HL-60 (cell line): ENCODE results near the gene PRM3.

Source experiments
- GABPA ChIP-seq: IDR thresholded peaks from 2 replicates; pipeline ENCODE4 v1.6.1; 2012; ENCODE audit warnings: low read depth
- POLR2AphosphoS5 ChIP-seq: IDR thresholded peaks from 2 replicates; pipeline ENCODE4 v1.6.1; 2012; ENCODE audit warnings: low read depth
- TF ChIP-seq, protein P1 (sequence below): IDR thresholded peaks from one replicate; pipeline ENCODE4 v1.5.1; 2011; ENCODE audit warnings: low read length, control low read depth, inconsistent platforms; ENCODE audit not compliant: insufficient read depth

DNA sequence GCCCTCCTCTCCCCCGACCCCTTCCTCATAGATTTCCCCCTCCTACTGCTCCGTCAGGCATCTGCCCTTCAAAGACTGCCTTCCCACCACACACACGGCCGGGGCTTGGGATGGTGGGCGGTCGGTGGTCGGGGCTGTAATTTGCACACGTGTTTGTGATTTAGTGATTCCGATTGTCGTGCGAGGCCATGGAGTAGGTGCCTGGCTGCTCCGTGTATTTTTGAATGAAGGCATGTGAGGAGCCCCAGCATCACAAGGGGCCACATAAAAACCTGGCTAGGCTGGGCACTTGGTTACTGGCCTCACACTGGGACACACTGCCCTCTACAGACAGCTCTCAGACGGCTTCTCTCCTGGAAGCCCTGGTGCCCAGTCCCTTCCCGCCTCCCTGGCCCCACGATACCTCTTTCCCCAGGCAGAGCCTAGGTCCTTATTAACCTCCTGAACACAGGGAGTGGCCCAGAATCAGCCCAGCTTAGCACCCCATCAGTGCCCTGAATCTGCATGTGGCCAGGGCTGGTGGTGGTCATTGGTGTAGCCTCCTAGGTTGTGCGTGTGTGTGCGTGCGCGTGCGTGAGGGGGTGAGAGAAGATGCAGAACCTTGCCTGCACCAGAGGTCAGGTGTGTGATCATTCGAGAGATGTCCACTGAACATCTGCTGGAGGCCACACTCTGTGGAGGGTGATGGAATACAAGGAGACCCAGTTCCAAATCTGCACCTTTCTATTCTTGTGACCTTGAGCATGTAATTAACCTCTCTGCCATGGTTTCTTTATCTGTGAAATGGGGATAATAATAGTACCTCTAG lies 16.1 kb downstream of the PRM3 start:
- TF ChIP-seq, protein P1, sequence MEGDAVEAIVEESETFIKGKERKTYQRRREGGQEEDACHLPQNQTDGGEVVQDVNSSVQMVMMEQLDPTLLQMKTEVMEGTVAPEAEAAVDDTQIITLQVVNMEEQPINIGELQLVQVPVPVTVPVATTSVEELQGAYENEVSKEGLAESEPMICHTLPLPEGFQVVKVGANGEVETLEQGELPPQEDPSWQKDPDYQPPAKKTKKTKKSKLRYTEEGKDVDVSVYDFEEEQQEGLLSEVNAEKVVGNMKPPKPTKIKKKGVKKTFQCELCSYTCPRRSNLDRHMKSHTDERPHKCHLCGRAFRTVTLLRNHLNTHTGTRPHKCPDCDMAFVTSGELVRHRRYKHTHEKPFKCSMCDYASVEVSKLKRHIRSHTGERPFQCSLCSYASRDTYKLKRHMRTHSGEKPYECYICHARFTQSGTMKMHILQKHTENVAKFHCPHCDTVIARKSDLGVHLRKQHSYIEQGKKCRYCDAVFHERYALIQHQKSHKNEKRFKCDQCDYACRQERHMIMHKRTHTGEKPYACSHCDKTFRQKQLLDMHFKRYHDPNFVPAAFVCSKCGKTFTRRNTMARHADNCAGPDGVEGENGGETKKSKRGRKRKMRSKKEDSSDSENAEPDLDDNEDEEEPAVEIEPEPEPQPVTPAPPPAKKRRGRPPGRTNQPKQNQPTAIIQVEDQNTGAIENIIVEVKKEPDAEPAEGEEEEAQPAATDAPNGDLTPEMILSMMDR = peak; percentile 61
- 0 out of 2 replicates have a peak, but pooled peaks have one; percentile 12 for TF ChIP-seq POLR2AphosphoS5
- no peak for TF ChIP-seq GABPA
